Measurements from ENCODE around the gene SLC35C1.

The SLC35C1 gene

DNA sequence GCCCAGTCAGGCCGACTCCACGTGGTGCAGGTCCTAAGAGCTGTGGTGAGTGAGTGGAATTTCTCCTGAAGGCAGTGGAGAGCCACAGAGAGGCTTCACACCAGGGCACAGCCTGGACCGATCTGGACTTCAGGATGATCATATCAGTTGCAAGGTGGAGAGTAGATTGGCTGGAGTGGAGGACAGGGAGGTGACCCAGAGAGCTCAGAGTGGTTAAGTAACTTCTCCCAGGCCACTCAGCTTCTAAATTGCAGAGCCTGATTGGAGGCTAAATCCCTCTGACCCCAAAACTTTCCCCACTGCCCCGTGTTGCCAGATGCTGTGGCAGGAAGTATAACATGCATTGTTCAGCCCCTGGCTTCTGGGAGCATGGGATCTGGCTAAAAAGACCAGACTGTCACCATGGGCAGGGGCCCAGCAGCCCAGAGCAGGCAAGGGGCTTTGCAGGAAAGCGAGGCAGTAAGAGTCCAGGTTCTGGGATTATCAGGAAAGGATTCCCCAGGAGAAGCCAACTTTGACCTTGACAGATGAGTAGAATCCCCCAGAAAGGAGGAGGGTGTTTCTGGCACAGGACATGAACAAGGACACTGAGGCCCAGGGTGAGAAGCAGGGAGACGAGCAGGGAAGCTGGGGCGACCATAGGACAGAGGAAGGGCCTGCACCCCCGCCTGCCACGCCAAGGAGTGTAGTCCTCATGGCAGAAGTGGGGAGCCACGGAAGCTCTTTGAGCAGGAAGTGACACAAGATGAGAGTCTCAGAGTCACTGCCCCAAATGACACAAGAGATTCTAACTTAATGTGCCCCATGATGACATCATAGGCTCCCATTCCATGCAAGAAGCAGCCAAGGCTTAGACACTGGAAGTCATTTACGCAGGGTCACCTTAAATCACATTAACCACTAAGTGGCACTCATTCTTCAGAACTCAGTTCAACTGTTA, 4.8 kb downstream of the SLC35C1 start:
- Histone ChIP-seq H3K9ac (ENCODE audit: low read depth, low read length, poor library complexity, severe bottlenecking) (peak overlapping the region; percentile 6), H3K4me3 (ENCODE audit: low read length, poor library complexity, severe bottlenecking) (peak overlapping the region; percentile 7), H3K4me1 (ENCODE audit: insufficient read depth, low read length, poor library complexity, severe bottlenecking) (peaks cover 36% of the 10 kb centered on the region), H3K4me2 (ENCODE audit: low read depth, low read length, poor library complexity, severe bottlenecking) (peak overlapping the region; percentile 82), H3K36me3 (ENCODE audit: insufficient read depth, low read length) (peaks cover 6% of the 10 kb centered on the region; the same call in 1 of the 2 replicates), H2AFZ (ENCODE audit: low read length) (no peak overlapping the region), H4K20me1 (ENCODE audit: insufficient read depth, low read length, poor library complexity, severe bottlenecking) (peaks cover 8% of the 10 kb centered on the region), H3K27me3 (ENCODE audit: insufficient read depth, low read length, poor library complexity, severe bottlenecking) (no peaks in the 10 kb centered on the region), H3K9me2 (replicated peaks; ENCODE audit: low read depth, low read length) (no peaks in the 10 kb centered on the region), H3F3A (ENCODE audit: low read depth) (no peaks in the 10 kb centered on the region), H3K9me3 (ENCODE audit: insufficient read depth, low read depth, low read length) (no peaks in the 10 kb centered on the region), H3K79me2 (ENCODE audit: insufficient read depth, low read length) (peaks cover 36% of the 10 kb centered on the region; the same call in 1 of the 2 replicates)
- TF ChIP-seq CTCF (conservative IDR thresholded peaks at IDR 0.05; ENCODE audit: low read length): no peak
- no peak for TF ChIP-seq EZH2phosphoT487 (IDR thresholded peaks at IDR 0.05; ENCODE audit: borderline replicate concordance)

GRCh38 chr11:45810431-45811108, 5.6 kb downstream of the SLC35C1 start:
- H3K4me3 ChIP-seq (ENCODE audit: low read length, poor library complexity, severe bottlenecking): no peak overlapping the region
- peaks cover 8% of the 10 kb centered on the region for H4K20me1 ChIP-seq (ENCODE audit: insufficient read depth, low read length, poor library complexity, severe bottlenecking)
- no peaks in the 10 kb centered on the region for H3F3A ChIP-seq (ENCODE audit: low read depth)
- peaks cover 36% of the 10 kb centered on the region for H3K4me1 ChIP-seq (ENCODE audit: insufficient read depth, low read length, poor library complexity, severe bottlenecking)
- no peak for TF ChIP-seq EZH2phosphoT487 (IDR thresholded peaks at IDR 0.05; ENCODE audit: borderline replicate concordance)
- TF ChIP-seq CTCF (conservative IDR thresholded peaks at IDR 0.05; ENCODE audit: low read length): no peak
- H3K9me2 ChIP-seq (replicated peaks; ENCODE audit: low read depth, low read length): no peaks in the 10 kb centered on the region
- H3K9me3 ChIP-seq (ENCODE audit: insufficient read depth, low read depth, low read length): no peaks in the 10 kb centered on the region
- no peak overlapping the region for H3K9ac ChIP-seq (ENCODE audit: low read depth, low read length, poor library complexity, severe bottlenecking)
- peak overlapping the region; percentile 82 for H3K4me2 ChIP-seq (ENCODE audit: low read depth, low read length, poor library complexity, severe bottlenecking)
- H3K27me3 ChIP-seq (ENCODE audit: insufficient read depth, low read length, poor library complexity, severe bottlenecking): no peaks in the 10 kb centered on the region
- H2AFZ ChIP-seq (ENCODE audit: low read length): no peak overlapping the region
- H3K79me2 ChIP-seq (ENCODE audit: insufficient read depth, low read length): peaks cover 32% of the 10 kb centered on the region; the same call in 1 of the 2 replicates
- H3K36me3 ChIP-seq (ENCODE audit: insufficient read depth, low read length): peaks cover 6% of the 10 kb centered on the region; the same call in 1 of the 2 replicates

- Histone ChIP-seq H3K4me3 (ENCODE audit: low read length, poor library complexity, severe bottlenecking) (no peak overlapping the region), H3K79me2 (ENCODE audit: insufficient read depth, low read length) (peaks cover 27% of the 10 kb centered on the region; the same call in 1 of the 2 replicates), H2AFZ (ENCODE audit: low read length) (no peak overlapping the region), H3K9me2 (replicated peaks; ENCODE audit: low read depth, low read length) (no peaks in the 10 kb centered on the region), H3K36me3 (ENCODE audit: insufficient read depth, low read length) (peaks cover 6% of the 10 kb centered on the region; the same call in 1 of the 2 replicates), H3K9ac (ENCODE audit: low read depth, low read length, poor library complexity, severe bottlenecking) (no peak overlapping the region), H3K27me3 (ENCODE audit: insufficient read depth, low read length, poor library complexity, severe bottlenecking) (no peaks in the 10 kb centered on the region), H3K9me3 (ENCODE audit: insufficient read depth, low read depth, low read length) (no peaks in the 10 kb centered on the region), H3F3A (ENCODE audit: low read depth) (no peaks in the 10 kb centered on the region), H3K4me2 (ENCODE audit: low read depth, low read length, poor library complexity, severe bottlenecking) (no peak overlapping the region), H3K4me1 (ENCODE audit: insufficient read depth, low read length, poor library complexity, severe bottlenecking) (peaks cover 32% of the 10 kb centered on the region), H4K20me1 (ENCODE audit: insufficient read depth, low read length, poor library complexity, severe bottlenecking) (peaks cover 6% of the 10 kb centered on the region)
- TF ChIP-seq CTCF (conservative IDR thresholded peaks at IDR 0.05; ENCODE audit: low read length): no peak
- TF ChIP-seq EZH2phosphoT487 (IDR thresholded peaks at IDR 0.05; ENCODE audit: borderline replicate concordance): no peak
These were observed 6.1 kb downstream of the SLC35C1 start for GRCh38 chr11:45811109-45811435.

Measured in Loucy (cell line).